Measurements from ENCODE around the gene NUP85.
"Not testable (repeated sequence)": the region's sequence is repeated elsewhere in the genome, so short reads cannot be mapped to it uniquely, and the experiment has no call there.

DNA sequence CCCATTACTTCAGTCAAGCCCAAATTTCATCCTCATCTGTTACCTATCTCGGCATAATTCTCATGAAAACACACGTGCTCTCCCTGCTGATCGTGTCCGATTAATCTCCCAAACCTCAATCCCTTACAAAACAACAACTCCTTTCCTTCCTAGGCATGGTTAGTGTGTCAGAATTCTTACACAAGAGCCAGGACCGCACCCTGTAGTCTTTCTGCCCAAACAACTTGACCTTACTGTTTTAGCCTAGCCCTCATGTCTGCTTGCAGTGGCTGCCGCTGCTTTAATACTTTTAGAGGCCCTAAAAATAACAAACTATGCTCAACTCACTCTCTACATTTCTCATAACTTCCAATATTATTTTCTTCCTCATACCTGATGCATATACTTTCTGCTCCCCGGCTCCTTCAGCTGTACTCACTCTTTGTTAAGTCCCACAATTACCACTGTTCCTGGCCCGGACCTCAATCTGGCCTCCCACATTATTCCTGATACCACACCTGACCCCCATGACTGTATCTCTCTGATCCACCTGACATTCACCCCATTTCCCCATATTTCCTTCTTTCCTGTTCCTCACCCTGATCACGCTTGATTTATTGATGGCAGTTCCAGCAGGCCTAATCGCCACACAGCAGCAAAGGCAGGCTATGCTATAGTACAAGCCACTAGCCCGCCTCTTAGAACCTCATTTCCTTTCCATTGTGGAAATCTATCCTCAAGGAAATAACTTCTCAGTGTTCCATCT, 50.6 kb downstream of the NUP85 start:
- TF ChIP-seq, protein P1, sequence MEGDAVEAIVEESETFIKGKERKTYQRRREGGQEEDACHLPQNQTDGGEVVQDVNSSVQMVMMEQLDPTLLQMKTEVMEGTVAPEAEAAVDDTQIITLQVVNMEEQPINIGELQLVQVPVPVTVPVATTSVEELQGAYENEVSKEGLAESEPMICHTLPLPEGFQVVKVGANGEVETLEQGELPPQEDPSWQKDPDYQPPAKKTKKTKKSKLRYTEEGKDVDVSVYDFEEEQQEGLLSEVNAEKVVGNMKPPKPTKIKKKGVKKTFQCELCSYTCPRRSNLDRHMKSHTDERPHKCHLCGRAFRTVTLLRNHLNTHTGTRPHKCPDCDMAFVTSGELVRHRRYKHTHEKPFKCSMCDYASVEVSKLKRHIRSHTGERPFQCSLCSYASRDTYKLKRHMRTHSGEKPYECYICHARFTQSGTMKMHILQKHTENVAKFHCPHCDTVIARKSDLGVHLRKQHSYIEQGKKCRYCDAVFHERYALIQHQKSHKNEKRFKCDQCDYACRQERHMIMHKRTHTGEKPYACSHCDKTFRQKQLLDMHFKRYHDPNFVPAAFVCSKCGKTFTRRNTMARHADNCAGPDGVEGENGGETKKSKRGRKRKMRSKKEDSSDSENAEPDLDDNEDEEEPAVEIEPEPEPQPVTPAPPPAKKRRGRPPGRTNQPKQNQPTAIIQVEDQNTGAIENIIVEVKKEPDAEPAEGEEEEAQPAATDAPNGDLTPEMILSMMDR (IDR thresholded peaks at IDR 0.05): not testable (repeated sequence)
- not testable (repeated sequence) for TF ChIP-seq RXRA (IDR thresholded peaks at IDR 0.05; ENCODE audit: borderline replicate concordance, low read depth); GABPA (IDR thresholded peaks at IDR 0.05; ENCODE audit: low read depth)
- TF ChIP-seq, protein P2, sequence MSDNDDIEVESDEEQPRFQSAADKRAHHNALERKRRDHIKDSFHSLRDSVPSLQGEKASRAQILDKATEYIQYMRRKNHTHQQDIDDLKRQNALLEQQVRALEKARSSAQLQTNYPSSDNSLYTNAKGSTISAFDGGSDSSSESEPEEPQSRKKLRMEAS (IDR thresholded peaks at IDR 0.05; ENCODE audit: low read depth): not testable (repeated sequence)

Measured in SK-N-SH (cell line).